Measurements from ENCODE around the gene SOX5. TPM values are rescaled to one million over a fixed set of nuclear protein-coding genes. Genes with fewer than 3 reads are reported as not detected.

Gene SOX5
- total RNA-seq, 1 experiment from 2014 or later, result 3.1 TPM

DNA sequence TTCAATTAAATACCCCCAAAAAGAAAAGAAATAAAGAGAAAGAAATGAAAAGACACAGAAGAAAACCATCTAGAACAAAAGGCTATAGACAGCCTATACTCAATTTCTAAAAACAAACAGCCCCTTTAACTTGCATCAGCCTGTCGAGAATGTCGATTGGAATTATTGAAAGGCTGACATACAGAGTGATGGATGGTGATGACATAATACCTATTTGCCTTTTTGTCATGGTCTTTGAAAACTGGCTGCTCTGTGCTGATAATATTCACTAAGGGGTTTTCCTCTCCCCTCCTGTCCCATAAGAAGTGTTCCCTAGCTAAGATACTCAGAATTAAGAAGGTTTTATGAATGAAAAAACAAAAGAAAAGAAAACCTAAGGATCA, 393.7 kb downstream of the SOX5 start:
- no peak overlapping the region for H3T11ph ChIP-seq (ENCODE audit: low read length)
- no peak overlapping the region for H4K91ac ChIP-seq (ENCODE audit: insufficient read length, low read depth, low read length)
- H4K20me1 ChIP-seq (ENCODE audit: control insufficient read depth, insufficient read depth, insufficient read length), result no peaks in the 10 kb centered on the region
- Mint-ChIP-seq H3K36me3 (ENCODE audit: insufficient read depth in 1 of 3, low read depth in 3 of 3) (no peaks in the 10 kb centered on the region; a peak in 1 of 7 replicates), H3K27ac (no peak overlapping the region), H3K27me3 (ENCODE audit: low read depth) (no peaks in the 10 kb centered on the region), H3K9me3 (no peaks in the 10 kb centered on the region), H3K4me3 (no peak overlapping the region), H3K4me1 (peaks cover 0 to 2% of the 10 kb centered on the region in 2 experiments; a peak in 2 of 4 replicates)
- no peak overlapping the region for H2BK20ac ChIP-seq (ENCODE audit: low read depth, low read length, poor library complexity, severe bottlenecking)
- no peaks in the 10 kb centered on the region for H3K23me2 ChIP-seq (ENCODE audit: insufficient read length, low read depth, low read length, poor library complexity, severe bottlenecking)
- H3K4me2 ChIP-seq (ENCODE audit: insufficient read depth, insufficient read length, low read length), result no peak overlapping the region
- no peak overlapping the region for H2BK120ac ChIP-seq (ENCODE audit: low read depth, low read length, poor library complexity, severe bottlenecking)
- H3K56ac ChIP-seq (ENCODE audit: insufficient read length, low read depth, low read length), result no peak overlapping the region
- no peak for DNase-seq
- TF ChIP-seq, protein P1, sequence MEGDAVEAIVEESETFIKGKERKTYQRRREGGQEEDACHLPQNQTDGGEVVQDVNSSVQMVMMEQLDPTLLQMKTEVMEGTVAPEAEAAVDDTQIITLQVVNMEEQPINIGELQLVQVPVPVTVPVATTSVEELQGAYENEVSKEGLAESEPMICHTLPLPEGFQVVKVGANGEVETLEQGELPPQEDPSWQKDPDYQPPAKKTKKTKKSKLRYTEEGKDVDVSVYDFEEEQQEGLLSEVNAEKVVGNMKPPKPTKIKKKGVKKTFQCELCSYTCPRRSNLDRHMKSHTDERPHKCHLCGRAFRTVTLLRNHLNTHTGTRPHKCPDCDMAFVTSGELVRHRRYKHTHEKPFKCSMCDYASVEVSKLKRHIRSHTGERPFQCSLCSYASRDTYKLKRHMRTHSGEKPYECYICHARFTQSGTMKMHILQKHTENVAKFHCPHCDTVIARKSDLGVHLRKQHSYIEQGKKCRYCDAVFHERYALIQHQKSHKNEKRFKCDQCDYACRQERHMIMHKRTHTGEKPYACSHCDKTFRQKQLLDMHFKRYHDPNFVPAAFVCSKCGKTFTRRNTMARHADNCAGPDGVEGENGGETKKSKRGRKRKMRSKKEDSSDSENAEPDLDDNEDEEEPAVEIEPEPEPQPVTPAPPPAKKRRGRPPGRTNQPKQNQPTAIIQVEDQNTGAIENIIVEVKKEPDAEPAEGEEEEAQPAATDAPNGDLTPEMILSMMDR (conservative IDR thresholded peaks at IDR 0.05), result no peak
- no peak overlapping the region for H2AK5ac ChIP-seq (ENCODE audit: insufficient read length, low read length)
- H4K5ac ChIP-seq (ENCODE audit: insufficient read length, low read depth, low read length), result no peak overlapping the region
- no peaks in the 10 kb centered on the region for H3K79me2 ChIP-seq (ENCODE audit: insufficient read depth, low read length)
- H3K23ac ChIP-seq (ENCODE audit: insufficient read length, low read depth, low read length), result no peak overlapping the region
- no peaks in the 10 kb centered on the region for H3K9me3 ChIP-seq (ENCODE audit: control insufficient read depth, low read depth, low read length)
- WGBS (ENCODE audit: extremely low coverage, insufficient read length, low lambda C conversion rate), result no CpG with 5 or more reads among the region's 2 CpGs
- H2BK15ac ChIP-seq (ENCODE audit: low read depth, low read length), result no peak overlapping the region
- H3K14ac ChIP-seq (ENCODE audit: insufficient read depth, low read length), result no peak overlapping the region
- H2BK5ac ChIP-seq (ENCODE audit: insufficient read length, low read length), result no peak overlapping the region
- H3K27ac ChIP-seq (ENCODE audit: insufficient read length, low read depth, low read length), result no peak overlapping the region
- H2AFZ ChIP-seq (ENCODE audit: low read length), result no peak overlapping the region
- no peak overlapping the region for H4K8ac ChIP-seq (replicated peaks; ENCODE audit: insufficient read length, low read depth, low read length)
- no peaks in the 10 kb centered on the region for H3K79me1 ChIP-seq (ENCODE audit: insufficient read depth, low read depth, low read length, poor library complexity, severe bottlenecking)
- no peaks in the 10 kb centered on the region for H3K4me1 ChIP-seq (ENCODE audit: insufficient read depth, low read length)
- H3K9ac ChIP-seq (ENCODE audit: extremely low read depth, insufficient read length, low read length), result no peak overlapping the region
- H3K18ac ChIP-seq (ENCODE audit: insufficient read length, low read depth, low read length), result no peak overlapping the region
- no peaks in the 10 kb centered on the region for H3K27me3 ChIP-seq (ENCODE audit: insufficient read depth, low read length)
- no peak overlapping the region for H2BK12ac ChIP-seq (ENCODE audit: insufficient read length, low read depth, low read length)
- no peak overlapping the region for H3K4ac ChIP-seq (ENCODE audit: low read depth, low read length)

Data from H9 (cell line).